Mucosa of stomach (tissue), 1 donor: Measurements from ENCODE around the gene HRH4.

Source experiments
- H3K27me3 ChIP-seq: one replicate; pipeline ENCODE4 v1.7.0; 2013; ENCODE audit warnings: mild to moderate bottlenecking, low read length; ENCODE audit not compliant: control insufficient read depth, insufficient read depth
- H3K36me3 ChIP-seq: one replicate; pipeline ENCODE4 v1.7.0; 2013; ENCODE audit warnings: low read length; ENCODE audit not compliant: control insufficient read depth, insufficient read depth
- H3K4me1 ChIP-seq: one replicate; pipeline ENCODE4 v1.7.0; 2013; ENCODE audit warnings: mild to moderate bottlenecking, low read length; ENCODE audit not compliant: control insufficient read depth, insufficient read depth
- H3K4me3 ChIP-seq: one replicate; pipeline ENCODE4 v1.7.0; 2013; ENCODE audit warnings: low read length
- H3K9ac ChIP-seq: one replicate; pipeline ENCODE4 v1.7.0; 2013; ENCODE audit warnings: mild to moderate bottlenecking, low read length, moderate library complexity
- H3K9me3 ChIP-seq: one replicate; pipeline ENCODE4 v1.7.0; 2013; ENCODE audit warnings: mild to moderate bottlenecking, low read length, moderate library complexity; ENCODE audit not compliant: control insufficient read depth
- donor health status: Pancreatic carcinoma.

The HRH4 gene

GRCh38 chr18:24470805-24471204 lies 10.4 kb downstream of the HRH4 start:
- no peak overlapping the region for H3K4me3 ChIP-seq
- H3K9me3 ChIP-seq, result no peaks in the 10 kb centered on the region
- H3K4me1 ChIP-seq, result no peaks in the 10 kb centered on the region
- H3K36me3 ChIP-seq, result no peaks in the 10 kb centered on the region
- H3K27me3 ChIP-seq, result no peaks in the 10 kb centered on the region
- H3K9ac ChIP-seq, result no peak overlapping the region

GRCh38 chr18:24472591-24472990 lies 12.2 kb downstream of the HRH4 start:
- no peaks in the 10 kb centered on the region for H3K36me3 ChIP-seq
- H3K4me3 ChIP-seq, result no peak overlapping the region
- H3K9me3 ChIP-seq, result no peaks in the 10 kb centered on the region
- H3K4me1 ChIP-seq, result no peaks in the 10 kb centered on the region
- no peaks in the 10 kb centered on the region for H3K27me3 ChIP-seq
- H3K9ac ChIP-seq, result no peak overlapping the region

- no peaks in the 10 kb centered on the region for H3K27me3 ChIP-seq
- H3K4me3 ChIP-seq, result no peak overlapping the region
- H3K9me3 ChIP-seq, result no peaks in the 10 kb centered on the region
- no peaks in the 10 kb centered on the region for H3K4me1 ChIP-seq
- no peaks in the 10 kb centered on the region for H3K36me3 ChIP-seq
- no peak overlapping the region for H3K9ac ChIP-seq
These were observed 14.0 kb downstream of the HRH4 start for GRCh38 chr18:24474406-24474805.

GRCh38 chr18:24475926-24476589 lies 15.6 kb downstream of the HRH4 start:
- no peaks in the 10 kb centered on the region for H3K36me3 ChIP-seq
- no peaks in the 10 kb centered on the region for H3K4me1 ChIP-seq
- H3K4me3 ChIP-seq, result no peak overlapping the region
- H3K9me3 ChIP-seq, result no peaks in the 10 kb centered on the region
- no peak overlapping the region for H3K9ac ChIP-seq
- H3K27me3 ChIP-seq, result no peaks in the 10 kb centered on the region

GRCh38 chr18:24479371-24479770 lies 18.9 kb downstream of the HRH4 start:
- Histone ChIP-seq H3K27me3 (no peaks in the 10 kb centered on the region), H3K9me3 (no peaks in the 10 kb centered on the region), H3K9ac (no peak overlapping the region), H3K4me3 (no peak overlapping the region), H3K36me3 (no peaks in the 10 kb centered on the region), H3K4me1 (no peaks in the 10 kb centered on the region)

- Histone ChIP-seq H3K27me3 (no peaks in the 10 kb centered on the region), H3K9ac (no peak overlapping the region), H3K4me1 (no peaks in the 10 kb centered on the region), H3K36me3 (no peaks in the 10 kb centered on the region), H3K9me3 (no peaks in the 10 kb centered on the region), H3K4me3 (no peak overlapping the region)
These were observed 22.4 kb downstream of the HRH4 start for GRCh38 chr18:24482821-24483220.

- Histone ChIP-seq H3K4me1 (no peaks in the 10 kb centered on the region), H3K4me3 (no peak overlapping the region), H3K36me3 (no peaks in the 10 kb centered on the region), H3K9me3 (no peaks in the 10 kb centered on the region), H3K9ac (no peak overlapping the region), H3K27me3 (no peaks in the 10 kb centered on the region)
These were observed 25.2 kb downstream of the HRH4 start for GRCh38 chr18:24485681-24486080.

- Histone ChIP-seq H3K9ac (no peak overlapping the region), H3K36me3 (no peaks in the 10 kb centered on the region), H3K4me3 (no peak overlapping the region), H3K27me3 (no peaks in the 10 kb centered on the region), H3K4me1 (no peaks in the 10 kb centered on the region), H3K9me3 (no peaks in the 10 kb centered on the region)
These were observed 26.2 kb downstream of the HRH4 start for GRCh38 chr18:24486684-24487083.

GRCh38 chr18:24488824-24489493 lies 28.5 kb downstream of the HRH4 start:
- no peak overlapping the region for H3K9ac ChIP-seq
- H3K27me3 ChIP-seq, result no peaks in the 10 kb centered on the region
- no peaks in the 10 kb centered on the region for H3K4me1 ChIP-seq
- H3K36me3 ChIP-seq, result no peaks in the 10 kb centered on the region
- no peak overlapping the region for H3K4me3 ChIP-seq
- H3K9me3 ChIP-seq, result no peaks in the 10 kb centered on the region

GRCh38 chr18:24490539-24490938 lies 30.1 kb downstream of the HRH4 start:
- H3K4me1 ChIP-seq, result no peaks in the 10 kb centered on the region
- H3K36me3 ChIP-seq, result no peaks in the 10 kb centered on the region
- no peaks in the 10 kb centered on the region for H3K27me3 ChIP-seq
- H3K4me3 ChIP-seq, result no peak overlapping the region
- no peak overlapping the region for H3K9ac ChIP-seq
- H3K9me3 ChIP-seq, result no peaks in the 10 kb centered on the region

- no peaks in the 10 kb centered on the region for H3K27me3 ChIP-seq
- no peaks in the 10 kb centered on the region for H3K4me1 ChIP-seq
- H3K36me3 ChIP-seq, result no peaks in the 10 kb centered on the region
- H3K9ac ChIP-seq, result no peak overlapping the region
- H3K4me3 ChIP-seq, result no peak overlapping the region
- no peaks in the 10 kb centered on the region for H3K9me3 ChIP-seq
These were observed 31.7 kb downstream of the HRH4 start for GRCh38 chr18:24491927-24492834.

GRCh38 chr18:24494586-24494985 lies 34.1 kb downstream of the HRH4 start:
- no peaks in the 10 kb centered on the region for H3K27me3 ChIP-seq
- H3K4me1 ChIP-seq, result no peaks in the 10 kb centered on the region
- H3K36me3 ChIP-seq, result no peaks in the 10 kb centered on the region
- H3K9me3 ChIP-seq, result no peaks in the 10 kb centered on the region
- H3K9ac ChIP-seq, result no peak overlapping the region
- H3K4me3 ChIP-seq, result no peak overlapping the region
